Tibial nerve (tissue), 4 donors: ENCODE data around the gene GNAZ. TPM values are rescaled to one million over a fixed set of nuclear protein-coding genes. Genes with fewer than 3 reads are reported as not detected.

ENCODE experiments used
- DNase-seq, 2 donors: peaks; one replicate each; pipeline ENCODE4 v3.0.0-alpha.2; 2019; ENCODE audit warnings: low spot score in 2 of 2
- H3K27ac ChIP-seq, 4 donors: fragments of 200-600 bp; sonication (generic) in 3 of 4; one replicate each; pipeline ENCODE4 v1.5.1; 2017 to 2019; ENCODE audit warnings: mild to moderate bottlenecking in 1 of 4
- H3K27me3 ChIP-seq, 2 donors: fragments of 200-600 bp; sonication (generic) in 1 of 2; one replicate each; pipeline versions ENCODE4 v1.5.1 to v1.6.0; 2017 to 2019
- H3K36me3 ChIP-seq, 3 donors: fragments of 200-600 bp; sonication (generic); one replicate each; pipeline ENCODE4 v1.5.1; 2018 to 2019
- H3K4me1 ChIP-seq, 4 donors: fragments of 200-600 bp; sonication (generic) in 3 of 4; one replicate each; pipeline ENCODE4 v1.5.1; 2017 to 2019
- H3K4me3 ChIP-seq, 4 donors: fragments of 200-600 bp; sonication (generic) in 3 of 4; one replicate each; pipeline ENCODE4 v1.5.1; 2017 to 2019; ENCODE audit warnings: mild to moderate bottlenecking in 1 of 4, moderate library complexity in 1 of 4
- H3K9me3 ChIP-seq, 4 donors: fragments of 200-600 bp; sonication (generic) in 3 of 4; one replicate each; pipeline ENCODE4 v1.5.1; 2017 to 2019
- EP300 ChIP-seq, 2 donors: sonication (generic); formaldehyde crosslinking; IDR thresholded peaks; one replicate each; pipeline ENCODE4 v1.6.1; 2017; ENCODE audit warnings: antibody characterized with exemption in 2 of 2, mild to moderate bottlenecking in 1 of 2
- POLR2A ChIP-seq, 2 donors: fragments of 450-650 bp; IDR thresholded peaks; one replicate each; pipeline ENCODE4 v1.6.1; 2017; ENCODE audit warnings: antibody characterized with exemption in 2 of 2, mild to moderate bottlenecking in 2 of 2, moderate library complexity in 2 of 2
- WGBS, 2 donors: methylation state at CpG; one replicate each; pipeline ENCODE4 v1.1.5; 2018; 5-methylcytosine and 5-hydroxymethylcytosine counted together
- total RNA-seq, 4 donors: library from RNA; depleted of rRNA; stranded (reverse); fragments of >200 nt; gene quantifications; one replicate each; pipeline ENCODE4 v1.1.0, GENCODE V29; 2016
- TF ChIP-seq, protein P1 (sequence below), 5 experiments: fragments of 200-600 bp in 3 of 5; fragments of 450-650 bp in 2 of 5; sonication (generic) in 3 of 5; IDR thresholded peaks; one replicate each; pipeline ENCODE4 v1.5.1; 2016 to 2019; ENCODE audit warnings: antibody characterized with exemption in 5 of 5, mild to moderate bottlenecking in 3 of 5, moderate library complexity in 2 of 5

GNAZ gene
- total RNA-seq, 4 donors from 2014 or later = 14.1 to 20.1 (median 18.0) TPM

DNA sequence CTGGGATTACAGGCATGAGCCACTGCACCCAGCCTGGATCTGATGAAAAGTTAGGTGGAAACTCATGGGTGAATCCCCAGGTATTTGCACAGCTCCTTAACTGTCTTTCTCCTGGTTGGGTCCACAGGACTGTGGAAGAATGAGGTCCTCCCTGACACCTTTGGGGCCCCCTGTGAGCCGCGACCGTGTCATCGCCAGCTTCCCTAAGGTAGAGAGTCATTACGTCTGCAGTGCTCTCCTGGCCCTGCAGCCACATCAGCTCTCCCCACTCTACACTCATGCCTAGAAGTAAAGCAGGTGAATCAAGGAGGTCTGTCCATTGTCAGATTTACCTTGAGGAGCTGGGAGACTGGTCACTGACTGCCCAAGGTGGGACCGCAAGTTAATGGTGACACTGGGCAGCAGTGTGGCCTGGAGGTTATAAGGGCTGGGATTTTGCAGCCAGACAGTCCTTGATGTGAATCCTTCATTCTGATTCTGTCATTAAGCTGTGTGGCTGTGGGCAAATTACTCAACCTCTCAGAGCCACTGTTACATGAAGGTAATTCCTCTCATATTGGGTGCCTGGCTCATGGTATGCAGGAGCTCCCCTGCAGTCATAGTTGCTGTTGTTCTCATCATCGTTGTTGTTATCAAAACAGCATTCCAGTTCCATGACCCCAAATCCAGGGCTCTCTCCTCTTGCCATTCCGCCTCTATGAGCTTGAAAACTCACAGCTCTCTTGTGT lies 76.3 kb downstream of the GNAZ start:
- Histone ChIP-seq H3K27ac (peak overlapping the region in 2 of 4 donors; percentile 89 to 95), H3K27me3 (no peaks in the 10 kb centered on the region), H3K4me3 (no peak overlapping the region), H3K9me3 (no peaks in the 10 kb centered on the region), H3K36me3 (peaks cover 0 to 33% (median 0%) of the 10 kb centered on the region in 3 donors), H3K4me1 (peaks cover 0 to 49% (median 18%) of the 10 kb centered on the region in 4 donors)
- TF ChIP-seq POLR2A (IDR thresholded peaks at IDR 0.05) (no peak), EP300 (IDR thresholded peaks at IDR 0.05) (no peak)
- TF ChIP-seq, protein P1, sequence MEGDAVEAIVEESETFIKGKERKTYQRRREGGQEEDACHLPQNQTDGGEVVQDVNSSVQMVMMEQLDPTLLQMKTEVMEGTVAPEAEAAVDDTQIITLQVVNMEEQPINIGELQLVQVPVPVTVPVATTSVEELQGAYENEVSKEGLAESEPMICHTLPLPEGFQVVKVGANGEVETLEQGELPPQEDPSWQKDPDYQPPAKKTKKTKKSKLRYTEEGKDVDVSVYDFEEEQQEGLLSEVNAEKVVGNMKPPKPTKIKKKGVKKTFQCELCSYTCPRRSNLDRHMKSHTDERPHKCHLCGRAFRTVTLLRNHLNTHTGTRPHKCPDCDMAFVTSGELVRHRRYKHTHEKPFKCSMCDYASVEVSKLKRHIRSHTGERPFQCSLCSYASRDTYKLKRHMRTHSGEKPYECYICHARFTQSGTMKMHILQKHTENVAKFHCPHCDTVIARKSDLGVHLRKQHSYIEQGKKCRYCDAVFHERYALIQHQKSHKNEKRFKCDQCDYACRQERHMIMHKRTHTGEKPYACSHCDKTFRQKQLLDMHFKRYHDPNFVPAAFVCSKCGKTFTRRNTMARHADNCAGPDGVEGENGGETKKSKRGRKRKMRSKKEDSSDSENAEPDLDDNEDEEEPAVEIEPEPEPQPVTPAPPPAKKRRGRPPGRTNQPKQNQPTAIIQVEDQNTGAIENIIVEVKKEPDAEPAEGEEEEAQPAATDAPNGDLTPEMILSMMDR (IDR thresholded peaks at IDR 0.05) = no peak
- DNase-seq = no peak
- WGBS, 2 donors = 81 to 88% methylated on average over 8 of the region's 8 CpGs

DNA sequence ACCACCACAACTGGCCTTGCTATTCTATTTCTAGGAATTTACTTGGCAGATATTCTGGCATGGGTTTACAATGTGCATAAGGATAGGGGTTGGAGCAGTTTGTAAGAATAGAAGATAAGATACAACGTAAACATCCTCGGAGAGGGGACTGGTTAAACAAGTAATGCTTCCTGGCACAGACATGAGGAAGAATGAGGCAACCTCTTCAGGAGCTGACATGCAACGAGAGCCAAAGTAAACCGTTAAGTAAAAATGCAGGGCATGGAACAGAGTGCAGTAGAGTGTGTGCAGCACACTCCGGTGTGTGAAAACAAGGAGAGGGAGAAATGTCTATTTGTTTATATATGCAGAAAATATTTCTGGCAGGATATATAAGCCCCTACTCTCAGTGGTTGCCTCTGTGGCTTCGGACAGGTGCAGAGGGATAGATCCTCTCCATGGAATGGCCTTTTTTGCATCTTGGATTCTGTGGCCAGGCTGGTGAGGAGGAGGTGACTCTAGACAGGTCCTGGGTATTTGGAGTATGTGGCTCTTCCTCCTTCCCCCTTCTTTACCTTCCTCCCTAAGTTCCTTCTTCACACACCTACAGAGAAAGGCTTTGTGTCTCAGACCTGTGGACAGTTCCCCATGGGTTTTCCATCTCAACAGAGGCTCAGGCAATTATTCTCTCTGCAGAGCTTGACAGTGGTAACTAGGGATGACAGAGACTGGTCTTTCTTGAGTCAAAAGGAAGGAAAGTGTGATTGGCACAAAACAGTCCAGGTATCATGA lies 77.5 kb downstream of the GNAZ start:
- Histone ChIP-seq H3K4me3 (no peak overlapping the region), H3K4me1 (peaks cover 0 to 37% (median 13%) of the 10 kb centered on the region in 4 donors), H3K27ac (no peak overlapping the region), H3K36me3 (peaks cover 0 to 45% (median 0%) of the 10 kb centered on the region in 3 donors), H3K9me3 (no peaks in the 10 kb centered on the region), H3K27me3 (no peaks in the 10 kb centered on the region)
- 34 to 51% methylated on average over 6 of the region's 6 CpGs for WGBS, 2 donors
- TF ChIP-seq, protein P1 (IDR thresholded peaks at IDR 0.05) = no peak
- TF ChIP-seq POLR2A (IDR thresholded peaks at IDR 0.05) = no peak
- TF ChIP-seq EP300 (IDR thresholded peaks at IDR 0.05) = no peak
- no peak for DNase-seq

DNA sequence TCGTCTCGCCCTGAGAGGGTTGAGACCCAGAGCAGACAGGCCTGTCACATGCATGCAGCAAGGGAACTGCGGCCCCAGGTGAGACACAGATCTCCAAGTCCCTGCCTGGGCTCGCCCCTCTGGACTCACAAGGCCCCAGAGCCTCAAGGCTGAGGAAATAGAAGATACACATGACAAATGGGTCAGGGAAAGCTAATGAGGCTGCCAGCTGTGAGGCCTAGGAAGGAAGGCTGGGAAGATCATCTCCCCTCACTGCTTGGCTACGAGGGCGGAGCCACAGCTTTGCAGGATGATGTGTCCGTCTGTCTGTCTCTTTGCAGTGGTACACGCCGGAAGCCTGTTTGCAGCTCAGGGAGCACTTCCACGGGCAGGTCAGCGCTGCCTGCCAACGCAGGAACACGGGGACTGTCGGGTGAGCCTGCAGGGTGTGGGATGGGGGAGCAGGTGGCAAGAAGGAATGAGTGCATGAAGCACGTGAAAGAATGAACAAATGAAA lies 79.5 kb downstream of the GNAZ start:
- Histone ChIP-seq H3K27me3 (no peaks in the 10 kb centered on the region), H3K27ac (no peak overlapping the region), H3K4me1 (peaks cover 0 to 30% (median 9%) of the 10 kb centered on the region in 4 donors), H3K9me3 (no peaks in the 10 kb centered on the region), H3K36me3 (peaks cover 0 to 65% (median 0%) of the 10 kb centered on the region in 3 donors), H3K4me3 (no peak overlapping the region)
- WGBS, 2 donors = 80 to 86% methylated on average over 11 to 15 of the region's 15 CpGs
- DNase-seq = no peak
- TF ChIP-seq POLR2A (IDR thresholded peaks at IDR 0.05) (no peak), EP300 (IDR thresholded peaks at IDR 0.05) (no peak)
- TF ChIP-seq, protein P1 (IDR thresholded peaks at IDR 0.05) = no peak

DNA sequence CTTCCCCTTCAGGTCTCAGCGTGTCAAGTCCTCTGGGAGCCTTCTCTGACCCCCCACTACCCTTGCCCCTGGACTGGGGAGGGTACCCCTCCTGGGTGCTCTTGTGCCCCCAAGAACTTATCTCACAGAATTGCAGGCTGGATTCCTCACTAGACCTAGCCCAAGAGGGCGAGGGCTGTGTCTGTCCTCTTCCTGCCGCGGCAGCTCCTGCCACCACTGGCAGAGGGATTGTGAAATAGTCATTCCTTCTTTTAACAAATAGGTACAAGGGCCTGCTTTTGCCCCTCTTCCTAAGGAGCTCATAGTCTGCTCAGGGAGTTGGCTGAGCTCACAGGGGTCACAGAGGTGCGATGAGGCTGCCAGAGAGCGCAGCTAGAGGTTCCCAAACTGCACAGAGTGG lies 80.4 kb downstream of the GNAZ start:
- TF ChIP-seq, protein P1 (IDR thresholded peaks at IDR 0.05) = no peak
- TF ChIP-seq EP300 (IDR thresholded peaks at IDR 0.05) (no peak), POLR2A (IDR thresholded peaks at IDR 0.05) (no peak)
- 81 to 88% methylated on average over 6 of the region's 6 CpGs for WGBS, 2 donors

More for the DNA sequence above, 80.4 kb downstream of the GNAZ start:
- H3K4me1 ChIP-seq = peaks cover 0 to 23% (median 4%) of the 10 kb centered on the region in 4 donors
- H3K36me3 ChIP-seq = peaks cover 0 to 74% (median 0%) of the 10 kb centered on the region in 3 donors
- H3K9me3 ChIP-seq = no peaks in the 10 kb centered on the region
- H3K4me3 ChIP-seq = no peak overlapping the region
- no peaks in the 10 kb centered on the region for H3K27me3 ChIP-seq
- H3K27ac ChIP-seq = no peak overlapping the region
- DNase-seq = no peak
